Transverse colon (tissue), 4 donors: ENCODE measurements around the gene TMEM108.
"Not testable (repeated sequence)": the region's sequence is repeated elsewhere in the genome, so short reads cannot be mapped to it uniquely, and the experiment has no call there.

Source experiments
- CTCF ChIP-seq, 5 experiments: fragments of 200-600 bp in 3 of 5; fragments of 450-650 bp in 2 of 5; sonication (generic) in 3 of 5; IDR thresholded peaks; 1 replicate in 2 of 5; 2 replicates in 3 of 5; pipeline ENCODE4 v1.5.1; 2016 to 2017; ENCODE audit warnings: antibody characterized with exemption in 5 of 5, inconsistent platforms in 3 of 5, mild to moderate bottlenecking in 2 of 5, moderate library complexity in 1 of 5
- EP300 ChIP-seq: sonication (generic); formaldehyde crosslinking; IDR thresholded peaks from one replicate; pipeline ENCODE4 v1.6.1; 2017; ENCODE audit warnings: antibody characterized with exemption, low read depth
- POLR2A ChIP-seq: fragments of 450-650 bp; IDR thresholded peaks from one replicate; pipeline ENCODE4 v1.6.1; 2016; ENCODE audit warnings: antibody characterized with exemption, mild to moderate bottlenecking, moderate library complexity
- POLR2AphosphoS5 ChIP-seq, 3 donors: sonication (generic); formaldehyde crosslinking; IDR thresholded peaks; one replicate each; pipeline ENCODE4 v1.6.1; 2016; ENCODE audit warnings: antibody characterized with exemption in 3 of 3

GRCh38 chr3:133015573-133015972, 22.6 kb upstream of the TMEM108 start:
- TF ChIP-seq CTCF (IDR thresholded peaks at IDR 0.05); POLR2A; EP300; POLR2AphosphoS5 (IDR thresholded peaks at IDR 0.05): not testable (repeated sequence)
